GM23248 (cell line): Measurements from ENCODE around the gene PTPN5. TPM values are rescaled to one million over a fixed set of nuclear protein-coding genes. Genes with fewer than 3 reads are reported as not detected.

Source experiments
- DNase-seq: peaks from one replicate; pipeline ENCODE4 v3.0.0-alpha.2; 2015
- H2AFZ ChIP-seq: fragments of 200-600 bp; sonication (generic); 2 replicates; pipeline ENCODE4 v1.6.1; 2016; ENCODE audit warnings: antibody characterized with exemption
- H3F3A ChIP-seq: fragments of 200-600 bp; sonication (generic); 2 replicates; pipeline ENCODE4 v1.6.1; 2016; ENCODE audit warnings: mild to moderate bottlenecking, antibody characterized with exemption, mixed run types; ENCODE audit not compliant: insufficient read depth
- H3K27ac ChIP-seq: fragments of 200-600 bp; sonication (generic); 2 replicates; pipeline ENCODE4 v1.5.1; 2016; ENCODE audit warnings: mild to moderate bottlenecking
- H3K27me3 ChIP-seq: fragments of 200-600 bp; sonication (generic); replicated peaks from 2 replicates; pipeline ENCODE4 v1.6.1; 2016; ENCODE audit warnings: mild to moderate bottlenecking; ENCODE audit not compliant: insufficient read depth
- H3K36me3 ChIP-seq: fragments of 200-600 bp; sonication (generic); 2 replicates; pipeline ENCODE4 v1.6.1; 2016; ENCODE audit warnings: low read depth, mild to moderate bottlenecking
- H3K4me1 ChIP-seq: fragments of 200-600 bp; sonication (generic); 2 replicates; pipeline ENCODE4 v1.6.1; 2016; ENCODE audit warnings: mild to moderate bottlenecking; ENCODE audit not compliant: insufficient read depth
- H3K4me2 ChIP-seq: fragments of 200-600 bp; sonication (generic); one replicate; pipeline ENCODE4 v1.6.1; 2016; ENCODE audit warnings: mild to moderate bottlenecking; ENCODE audit not compliant: unreplicated experiment
- H3K4me3 ChIP-seq: fragments of 200-600 bp; sonication (generic); 2 replicates; pipeline ENCODE4 v1.5.1; 2016; ENCODE audit warnings: mild to moderate bottlenecking
- H3K79me2 ChIP-seq: fragments of 200-600 bp; sonication (generic); 2 replicates; pipeline ENCODE4 v1.6.1; 2016; ENCODE audit warnings: mild to moderate bottlenecking; ENCODE audit not compliant: insufficient read depth
- H3K9ac ChIP-seq: fragments of 200-600 bp; sonication (generic); 2 replicates; pipeline ENCODE4 v1.6.1; 2016; ENCODE audit warnings: mild to moderate bottlenecking
- H3K9me2 ChIP-seq: fragments of 200-600 bp; sonication (generic); 2 replicates; pipeline ENCODE4 v1.6.1; 2016; ENCODE audit warnings: mixed run types, mild to moderate bottlenecking, moderate library complexity; ENCODE audit not compliant: insufficient read depth
- H3K9me3 ChIP-seq: fragments of 200-600 bp; sonication (generic); one replicate; pipeline ENCODE4 v1.6.1; 2017; ENCODE audit warnings: low read depth
- H4K20me1 ChIP-seq: fragments of 200-600 bp; sonication (generic); 2 replicates; pipeline ENCODE4 v1.6.0; 2016; ENCODE audit not compliant: insufficient read depth
- EZH2 ChIP-seq: fragments of 200-600 bp; sonication (generic); IDR thresholded peaks from 2 replicates; pipeline ENCODE4 v1.6.1; 2018; ENCODE audit warnings: antibody characterized with exemption, mild to moderate bottlenecking; ENCODE audit not compliant: insufficient read depth, poor library complexity, severe bottlenecking
- EZH2phosphoT487 ChIP-seq: fragments of 200-600 bp; sonication (generic); IDR thresholded peaks from 2 replicates; pipeline ENCODE4 v1.6.1; 2018; ENCODE audit warnings: antibody characterized with exemption, moderate library complexity, mild to moderate bottlenecking, low read depth; ENCODE audit not compliant: insufficient read depth
- WGBS, 2 experiments: methylation state at CpG; one replicate each; pipeline ENCODE4 v1.1.6; 2015 to 2017; ENCODE audit warnings: low lambda C conversion rate in 2 of 2, low coverage in 1 of 2; ENCODE audit errors: missing lambda C conversion rate in 2 of 2; 5-methylcytosine and 5-hydroxymethylcytosine counted together
- in situ Hi-C: fragments of 300-500 bp; cut with MboI; formaldehyde crosslinking; loops from 2 replicates; pipeline ENCODE4 v1.15.0; 2020
- polyA plus RNA-seq: library from polyadenylated mRNA; unstranded; fragments of >200 nt; fragmentation: Nextera tagmentation; extraction: Ambion mirVana; gene quantifications from 2 replicates; pipeline ENCODE4 v1.2.1, GENCODE V29; 2016
- total RNA-seq: library from RNA; depleted of rRNA; stranded (reverse); fragments of >200 nt; shearing (Covaris generic); gene quantifications from 2 replicates; pipeline ENCODE4 v1.2.3, GENCODE V29; 2014

PTPN5 gene
- total and polyA plus RNA-seq, 2 experiments from 2014 or later = not detected

- in situ Hi-C loops = no loop called here
- Histone ChIP-seq H3K9me2 (no peaks in the 10 kb centered on the region), H3K9me3 (no peaks in the 10 kb centered on the region), H4K20me1 (no peaks in the 10 kb centered on the region), H3K79me2 (no peaks in the 10 kb centered on the region), H2AFZ (no peak overlapping the region), H3K4me1 (no peaks in the 10 kb centered on the region), H3F3A (no peaks in the 10 kb centered on the region), H3K4me3 (no peak overlapping the region), H3K36me3 (no peaks in the 10 kb centered on the region), H3K9ac (no peak overlapping the region), H3K27me3 (no peaks in the 10 kb centered on the region), H3K27ac (no peak overlapping the region), H3K4me2 (no peak overlapping the region)
- TF ChIP-seq EZH2phosphoT487 = no peak
- TF ChIP-seq EZH2 = no peak
- 66 to 74% methylated on average over 16 of the region's 16 CpGs for WGBS, 2 experiments
- DNase-seq = no peak
These were observed 58.4 kb downstream of the PTPN5 start for GRCh38 chr11:18733202-18733601.

- Histone ChIP-seq H3F3A (no peaks in the 10 kb centered on the region), H3K27ac (no peak overlapping the region), H3K4me1 (no peaks in the 10 kb centered on the region), H4K20me1 (no peaks in the 10 kb centered on the region), H3K27me3 (no peaks in the 10 kb centered on the region), H3K36me3 (no peaks in the 10 kb centered on the region), H3K9me3 (no peaks in the 10 kb centered on the region), H3K4me3 (no peak overlapping the region), H2AFZ (no peak overlapping the region), H3K4me2 (no peak overlapping the region), H3K9ac (no peak overlapping the region), H3K9me2 (no peaks in the 10 kb centered on the region), H3K79me2 (no peaks in the 10 kb centered on the region)
- no peak for TF ChIP-seq EZH2
- TF ChIP-seq EZH2phosphoT487 = no peak
- in situ Hi-C loops = no loop called here
- WGBS, 2 experiments = 70 to 71% methylated on average over 11 of the region's 11 CpGs
- DNase-seq = peak; percentile 41
These were observed 59.4 kb downstream of the PTPN5 start for GRCh38 chr11:18731949-18732821.

- no peak for DNase-seq
- no peaks in the 10 kb centered on the region for H3K79me2 ChIP-seq
- no peaks in the 10 kb centered on the region for H3K27me3 ChIP-seq
- H3K9me2 ChIP-seq = no peaks in the 10 kb centered on the region
- no peak overlapping the region for H3K9ac ChIP-seq
- WGBS, 2 experiments = 82 to 93% methylated on average over 2 of the region's 2 CpGs
- H3F3A ChIP-seq = no peaks in the 10 kb centered on the region
- no peak overlapping the region for H3K4me3 ChIP-seq
- H3K27ac ChIP-seq = no peak overlapping the region
- H3K9me3 ChIP-seq = no peaks in the 10 kb centered on the region
- no peak overlapping the region for H2AFZ ChIP-seq
- TF ChIP-seq EZH2phosphoT487 = no peak
- TF ChIP-seq EZH2 = no peak
- H3K36me3 ChIP-seq = no peaks in the 10 kb centered on the region
- no peaks in the 10 kb centered on the region for H3K4me1 ChIP-seq
- H3K4me2 ChIP-seq = no peak overlapping the region
- in situ Hi-C loops = no loop called here
- H4K20me1 ChIP-seq = no peaks in the 10 kb centered on the region
These were observed 60.2 kb downstream of the PTPN5 start for GRCh38 chr11:18731441-18731840.

GRCh38 chr11:18730020-18730419, 61.6 kb downstream of the PTPN5 start:
- no peaks in the 10 kb centered on the region for H3K9me3 ChIP-seq
- H3K9me2 ChIP-seq = no peaks in the 10 kb centered on the region
- no peak overlapping the region for H3K4me2 ChIP-seq
- in situ Hi-C loops = no loop called here
- H3K9ac ChIP-seq = no peak overlapping the region
- H2AFZ ChIP-seq = no peak overlapping the region
- H3K79me2 ChIP-seq = no peaks in the 10 kb centered on the region
- H3K36me3 ChIP-seq = no peaks in the 10 kb centered on the region
- no peak overlapping the region for H3K27ac ChIP-seq
- no peaks in the 10 kb centered on the region for H4K20me1 ChIP-seq
- no peaks in the 10 kb centered on the region for H3K4me1 ChIP-seq
- H3F3A ChIP-seq = no peaks in the 10 kb centered on the region
- WGBS, 2 experiments = 83 to 85% methylated on average over 9 of the region's 9 CpGs
- H3K27me3 ChIP-seq = no peaks in the 10 kb centered on the region
- TF ChIP-seq EZH2 (no peak), EZH2phosphoT487 (no peak)
- H3K4me3 ChIP-seq = no peak overlapping the region
- no peak for DNase-seq
